Omental fat pad (tissue), 4 donors: ENCODE results near the gene LAIR1. TPM values are rescaled to one million over a fixed set of nuclear protein-coding genes. Genes with fewer than 3 reads are reported as not detected.

Experiments
- ATAC-seq: fragments of 150-250 bp; one replicate; pipeline ENCODE4 v1.9.1; 2016; ENCODE audit warnings: mild to moderate bottlenecking, moderate library complexity; ENCODE audit not compliant: low FRiP score
- DNase-seq: peaks from one replicate; pipeline ENCODE4 v3.0.0-alpha.2; 2019; ENCODE audit warnings: low spot score
- CTCF ChIP-seq, 3 donors: fragments of 450-650 bp; IDR thresholded peaks; one replicate each; pipeline ENCODE4 v1.5.1; 2016 to 2017; ENCODE audit warnings: antibody characterized with exemption in 3 of 3, mild to moderate bottlenecking in 3 of 3, moderate library complexity in 2 of 3
- total RNA-seq, 4 donors: library from RNA; depleted of rRNA; stranded (reverse); fragments of >200 nt; gene quantifications; one replicate each; pipeline ENCODE4 v1.1.0, GENCODE V29; 2016

Gene LAIR1
- total RNA-seq, 4 donors from 2014 or later, result 24.3 to 82.5 (median 37.0) TPM

GRCh38 chr19:54338521-54338920 is 26.2 kb downstream of the LAIR1 start:
- TF ChIP-seq CTCF (IDR thresholded peaks at IDR 0.05), result no peak
- no peak for ATAC-seq
- no peak for DNase-seq

- TF ChIP-seq CTCF (IDR thresholded peaks at IDR 0.05), result no peak
- DNase-seq (no peak), ATAC-seq (no peak)
Measured at GRCh38 chr19:54337858-54338230, 26.9 kb downstream of the LAIR1 start.

- no peak for TF ChIP-seq CTCF (IDR thresholded peaks at IDR 0.05)
- no peak for DNase-seq
- ATAC-seq, result no peak
Measured at GRCh38 chr19:54336893-54337857, 27.6 kb downstream of the LAIR1 start.

- ATAC-seq (no peak), DNase-seq (no peak)
- no peak for TF ChIP-seq CTCF (IDR thresholded peaks at IDR 0.05)
Measured at GRCh38 chr19:54335979-54336892, 28.5 kb downstream of the LAIR1 start.

GRCh38 chr19:54335164-54335563 is 29.6 kb downstream of the LAIR1 start:
- DNase-seq (no peak), ATAC-seq (no peak)
- TF ChIP-seq CTCF (IDR thresholded peaks at IDR 0.05), result no peak

- no peak for DNase-seq
- no peak for ATAC-seq
- TF ChIP-seq CTCF (IDR thresholded peaks at IDR 0.05), result no peak
Measured at GRCh38 chr19:54333586-54334298, 31.0 kb downstream of the LAIR1 start.
